ENCODE measurements around the gene HMOX2.

- TF ChIP-seq EZH2phosphoT487 (IDR thresholded peaks at IDR 0.05; ENCODE audit: insufficient read depth, low read depth) (no peak), EZH2 (IDR thresholded peaks at IDR 0.05; ENCODE audit: insufficient read depth, poor library complexity, severe bottlenecking) (no peak)
Observed at GRCh38 chr16:4489030-4489429, 12.8 kb downstream of the HMOX2 start.
